Measurements from ENCODE around the gene PTTG1IP2. TPM values are rescaled to one million over a fixed set of nuclear protein-coding genes. Genes with fewer than 3 reads are reported as not detected.
"Not testable (repeated sequence)": the region's sequence is repeated elsewhere in the genome, so short reads cannot be mapped to it uniquely, and the experiment has no call there.

Gene PTTG1IP2
- total RNA-seq: not detected in 2 replicates

GRCh38 chr7:90469554-90469953 is at the start of gene PTTG1IP2:
Gene PTTG1IP2, plus strand, starts transcription at chr7:90469639. Its CDS starts 148 bp downstream, at chr7:90469787.
- no peak for DNase-seq (ENCODE audit: low read depth, low spot score)

GRCh38 chr7:90421651-90422050 is 47.8 kb upstream of the PTTG1IP2 start:
- no peak for DNase-seq (ENCODE audit: low read depth, low spot score)

GRCh38 chr7:90424720-90425119 is 44.7 kb upstream of the PTTG1IP2 start:
- DNase-seq (ENCODE audit: low read depth, low spot score): no peak

GRCh38 chr7:90425376-90425775 is 44.1 kb upstream of the PTTG1IP2 start:
- DNase-seq (ENCODE audit: low read depth, low spot score): no peak

GRCh38 chr7:90430614-90431460 is 38.6 kb upstream of the PTTG1IP2 start:
- no peak for DNase-seq (ENCODE audit: low read depth, low spot score)

- DNase-seq (ENCODE audit: low read depth, low spot score): no peak
Measured at GRCh38 chr7:90432752-90433151, 36.7 kb upstream of the PTTG1IP2 start.

GRCh38 chr7:90433221-90433620 is 36.2 kb upstream of the PTTG1IP2 start:
- DNase-seq (ENCODE audit: low read depth, low spot score): no peak

GRCh38 chr7:90445633-90446032 is 23.8 kb upstream of the PTTG1IP2 start:
- DNase-seq (ENCODE audit: low read depth, low spot score): no peak

GRCh38 chr7:90446137-90446899 is 23.1 kb upstream of the PTTG1IP2 start:
- DNase-seq (ENCODE audit: low read depth, low spot score): no peak

GRCh38 chr7:90453259-90453891 is 16.1 kb upstream of the PTTG1IP2 start:
- no peak for DNase-seq (ENCODE audit: low read depth, low spot score)

- no peak for DNase-seq (ENCODE audit: low read depth, low spot score)
Measured at GRCh38 chr7:90453931-90454330, 15.5 kb upstream of the PTTG1IP2 start.

GRCh38 chr7:90455163-90456030 is 14.0 kb upstream of the PTTG1IP2 start:
- DNase-seq (ENCODE audit: low read depth, low spot score): no peak

GRCh38 chr7:90458104-90458503 is 11.3 kb upstream of the PTTG1IP2 start:
- DNase-seq (ENCODE audit: low read depth, low spot score): no peak

GRCh38 chr7:90459888-90460287 is 9.6 kb upstream of the PTTG1IP2 start:
- no peak for DNase-seq (ENCODE audit: low read depth, low spot score)

GRCh38 chr7:90461219-90461618 is 8.2 kb upstream of the PTTG1IP2 start:
- DNase-seq (ENCODE audit: low read depth, low spot score): no peak

- DNase-seq (ENCODE audit: low read depth, low spot score): not testable (repeated sequence)
Measured at GRCh38 chr7:90463151-90463628, 6.2 kb upstream of the PTTG1IP2 start.

GRCh38 chr7:90465816-90466215 is 3.6 kb upstream of the PTTG1IP2 start:
- no peak for DNase-seq (ENCODE audit: low read depth, low spot score)

- DNase-seq (ENCODE audit: low read depth, low spot score): no peak
Measured at GRCh38 chr7:90472805-90473540, 3.5 kb downstream of the PTTG1IP2 start.

- no peak for DNase-seq (ENCODE audit: low read depth, low spot score)
Measured at GRCh38 chr7:90473814-90474213, 4.4 kb downstream of the PTTG1IP2 start.
